Measurements from ENCODE around the gene YTHDC2. TPM values are rescaled to one million over a fixed set of nuclear protein-coding genes. Genes with fewer than 3 reads are reported as not detected.

Gene YTHDC2
- total RNA-seq, 4 donors from 2014 or later = 11.1 to 38.9 (median 21.2) TPM

GRCh38 chr5:113491022-113491421, 22.5 kb upstream of the YTHDC2 start:
- Histone ChIP-seq H3K4me3 (no peak overlapping the region), H3K36me3 (no peaks in the 10 kb centered on the region), H3K27me3 (peaks cover 16% of the 10 kb centered on the region), H3K4me1 (peaks cover 0 to 21% (median 0%) of the 10 kb centered on the region in 3 donors), H3K27ac (no peak overlapping the region), H3K9me3 (peaks cover 0 to 13% (median 0%) of the 10 kb centered on the region in 3 donors)
- TF ChIP-seq EP300 (IDR thresholded peaks at IDR 0.05) (no peak), POLR2A (IDR thresholded peaks at IDR 0.05) (no peak), POLR2AphosphoS5 (IDR thresholded peaks at IDR 0.05) (no peak), CTCF (IDR thresholded peaks at IDR 0.05) (no peak)
- no peak for ATAC-seq
- 80 to 100% methylated on average over 1 to 2 of the region's 2 CpGs for WGBS, 2 donors (ENCODE audit: low coverage in 1 of 2)

GRCh38 chr5:113493446-113493845, 20.0 kb upstream of the YTHDC2 start:
- no peaks in the 10 kb centered on the region for H3K36me3 ChIP-seq
- peaks cover 3% of the 10 kb centered on the region for H3K27me3 ChIP-seq
- TF ChIP-seq CTCF (IDR thresholded peaks at IDR 0.05) (no peak), POLR2AphosphoS5 (IDR thresholded peaks at IDR 0.05) (no peak), EP300 (IDR thresholded peaks at IDR 0.05) (no peak), POLR2A (IDR thresholded peaks at IDR 0.05) (no peak)
- ATAC-seq = no peak
- H3K27ac ChIP-seq = no peak overlapping the region
- 71 to 82% methylated on average over 1 of the region's 1 CpG for whole genome bisulfite sequencing, 2 donors (ENCODE audit: low coverage in 1 of 2)
- H3K9me3 ChIP-seq = peaks cover 0 to 13% (median 0%) of the 10 kb centered on the region in 3 donors
- no peak overlapping the region for H3K4me3 ChIP-seq
- peaks cover 0 to 7% (median 0%) of the 10 kb centered on the region in 3 donors for H3K4me1 ChIP-seq

- H3K4me3 ChIP-seq = no peak overlapping the region
- ATAC-seq = no peak
- H3K36me3 ChIP-seq = no peaks in the 10 kb centered on the region
- H3K9me3 ChIP-seq = peaks cover 0 to 6% (median 0%) of the 10 kb centered on the region in 3 donors
- no peak overlapping the region for H3K27ac ChIP-seq
- H3K27me3 ChIP-seq = no peaks in the 10 kb centered on the region
- WGBS, 2 donors (ENCODE audit: low coverage in 1 of 2) = 55 to 71% methylated on average over 1 of the region's 1 CpG
- TF ChIP-seq POLR2AphosphoS5 (IDR thresholded peaks at IDR 0.05) = no peak
- no peak for TF ChIP-seq POLR2A (IDR thresholded peaks at IDR 0.05)
- no peak for TF ChIP-seq EP300 (IDR thresholded peaks at IDR 0.05)
- no peak for TF ChIP-seq CTCF (IDR thresholded peaks at IDR 0.05)
- H3K4me1 ChIP-seq = no peaks in the 10 kb centered on the region
Measured at GRCh38 chr5:113495422-113495841, 18.1 kb upstream of the YTHDC2 start.

GRCh38 chr5:113502073-113502472, 11.4 kb upstream of the YTHDC2 start:
- Histone ChIP-seq H3K4me1 (no peaks in the 10 kb centered on the region), H3K27me3 (peaks cover 6% of the 10 kb centered on the region), H3K27ac (no peak overlapping the region), H3K9me3 (no peaks in the 10 kb centered on the region), H3K36me3 (no peaks in the 10 kb centered on the region), H3K4me3 (no peak overlapping the region)
- no CpG with 5 or more reads among the region's 3 CpGs for WGBS, 2 donors (ENCODE audit: low coverage in 1 of 2)
- TF ChIP-seq POLR2A (IDR thresholded peaks at IDR 0.05) = no peak
- TF ChIP-seq EP300 (IDR thresholded peaks at IDR 0.05) = no peak
- TF ChIP-seq POLR2AphosphoS5 (IDR thresholded peaks at IDR 0.05) = no peak
- TF ChIP-seq CTCF (IDR thresholded peaks at IDR 0.05) = no peak
- ATAC-seq = no peak

- WGBS, 2 donors (ENCODE audit: low coverage in 1 of 2) = 100% methylated on average over 1 of the region's 1 CpG
- no peaks in the 10 kb centered on the region for H3K9me3 ChIP-seq
- peaks cover 12% of the 10 kb centered on the region for H3K27me3 ChIP-seq
- TF ChIP-seq POLR2A (IDR thresholded peaks at IDR 0.05) (no peak), CTCF (IDR thresholded peaks at IDR 0.05) (no peak), EP300 (IDR thresholded peaks at IDR 0.05) (no peak), POLR2AphosphoS5 (IDR thresholded peaks at IDR 0.05) (no peak)
- H3K4me3 ChIP-seq = no peak overlapping the region
- H3K27ac ChIP-seq = no peak overlapping the region
- no peak for ATAC-seq
- no peaks in the 10 kb centered on the region for H3K36me3 ChIP-seq
- no peaks in the 10 kb centered on the region for H3K4me1 ChIP-seq
Measured at GRCh38 chr5:113503146-113503545, 10.3 kb upstream of the YTHDC2 start.
